GM12878 (cell line): Measurements from ENCODE around the gene C1QTNF1.

ENCODE experiments used
- CBFB ChIP-seq: IDR thresholded peaks from 2 replicates; pipeline ENCODE4 v1.6.1; 2016; ENCODE audit warnings: antibody characterized with exemption, low read depth
- CHD1 ChIP-seq: IDR thresholded peaks from 2 replicates; pipeline ENCODE4 v1.6.1; 2012; ENCODE audit warnings: low read depth, low read length, improper control_type of control experiment
- EZH2 ChIP-seq: IDR thresholded peaks from 2 replicates; pipeline ENCODE4 v1.6.1; 2012; ENCODE audit warnings: low read depth, mild to moderate bottlenecking, control low read depth, inconsistent platforms, low read length, borderline replicate concordance; ENCODE audit not compliant: control insufficient read depth
- FOXM1 ChIP-seq: IDR thresholded peaks from 2 replicates; pipeline ENCODE4 v1.6.1; 2012; ENCODE audit warnings: low read depth, mild to moderate bottlenecking, inconsistent platforms, low read length, moderate library complexity
- ZBED1 ChIP-seq: IDR thresholded peaks from 2 replicates; pipeline ENCODE4 v1.6.1; 2016; ENCODE audit warnings: borderline replicate concordance
- ZZZ3 ChIP-seq: IDR thresholded peaks from 2 replicates; pipeline ENCODE4 v1.6.1; 2011; ENCODE audit warnings: low read depth; ENCODE audit not compliant: control insufficient read depth, insufficient read length
- TF ChIP-seq, protein P1 (sequence below): fragments of 450-650 bp; IDR thresholded peaks from 2 replicates; pipeline ENCODE4 v1.6.1; 2016; ENCODE audit warnings: mild to moderate bottlenecking, moderate library complexity, borderline replicate concordance
- TF ChIP-seq, protein P2 (sequence below), 3 experiments: IDR thresholded peaks in 2 of 3; conservative IDR thresholded peaks in 1 of 3; 2 replicates each; pipeline ENCODE4 v1.5.1; 2011; ENCODE audit warnings: low read depth in 3 of 3, low read length in 3 of 3, mild to moderate bottlenecking in 3 of 3, control low read depth in 2 of 3, moderate library complexity in 2 of 3, inconsistent platforms in 1 of 3, mixed read lengths in 1 of 3; ENCODE audit not compliant: control insufficient read depth in 2 of 3, insufficient read depth in 1 of 3; ENCODE audit errors: extremely low read depth in 1 of 3

DNA sequence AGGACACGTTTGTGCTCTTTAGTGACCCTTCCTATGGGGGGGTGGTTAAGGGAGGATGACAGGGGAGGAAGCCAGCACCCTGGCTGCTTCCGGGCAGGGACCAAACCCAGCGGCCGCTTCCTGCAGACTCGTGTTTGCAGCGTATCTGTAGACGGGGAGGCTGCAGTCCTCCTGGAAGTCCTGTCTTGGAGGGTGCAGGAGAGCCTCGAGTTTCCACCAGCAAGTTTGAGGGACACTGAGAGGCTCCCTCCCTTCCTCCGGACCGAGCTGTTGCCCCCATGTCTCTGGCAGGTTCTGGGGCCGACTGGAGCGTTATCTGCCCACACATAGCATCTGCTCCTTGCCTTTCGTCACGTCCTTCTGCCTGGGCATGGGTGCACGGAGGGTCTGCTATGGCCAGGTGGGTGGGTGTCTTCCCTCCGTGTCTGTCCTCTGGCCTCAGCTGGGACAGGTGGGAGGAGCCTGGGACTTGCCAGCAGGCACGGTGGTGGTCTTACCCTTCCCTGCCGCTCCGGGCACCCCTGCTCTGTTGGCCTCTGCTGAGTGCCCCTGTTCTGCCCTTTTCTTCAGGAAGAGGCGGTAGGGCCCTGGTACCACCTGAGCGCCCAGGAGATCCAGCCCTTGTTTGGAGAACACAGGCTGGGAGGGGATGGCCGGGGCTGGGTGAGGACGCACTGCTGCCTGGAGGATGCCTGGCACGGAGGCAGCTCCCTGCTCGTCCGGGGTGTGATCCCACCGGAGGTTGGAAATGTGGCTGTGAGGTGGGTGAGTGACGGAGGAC lies 59.4 kb downstream of the C1QTNF1 start:
- TF ChIP-seq FOXM1: no peak
- TF ChIP-seq, protein P1, sequence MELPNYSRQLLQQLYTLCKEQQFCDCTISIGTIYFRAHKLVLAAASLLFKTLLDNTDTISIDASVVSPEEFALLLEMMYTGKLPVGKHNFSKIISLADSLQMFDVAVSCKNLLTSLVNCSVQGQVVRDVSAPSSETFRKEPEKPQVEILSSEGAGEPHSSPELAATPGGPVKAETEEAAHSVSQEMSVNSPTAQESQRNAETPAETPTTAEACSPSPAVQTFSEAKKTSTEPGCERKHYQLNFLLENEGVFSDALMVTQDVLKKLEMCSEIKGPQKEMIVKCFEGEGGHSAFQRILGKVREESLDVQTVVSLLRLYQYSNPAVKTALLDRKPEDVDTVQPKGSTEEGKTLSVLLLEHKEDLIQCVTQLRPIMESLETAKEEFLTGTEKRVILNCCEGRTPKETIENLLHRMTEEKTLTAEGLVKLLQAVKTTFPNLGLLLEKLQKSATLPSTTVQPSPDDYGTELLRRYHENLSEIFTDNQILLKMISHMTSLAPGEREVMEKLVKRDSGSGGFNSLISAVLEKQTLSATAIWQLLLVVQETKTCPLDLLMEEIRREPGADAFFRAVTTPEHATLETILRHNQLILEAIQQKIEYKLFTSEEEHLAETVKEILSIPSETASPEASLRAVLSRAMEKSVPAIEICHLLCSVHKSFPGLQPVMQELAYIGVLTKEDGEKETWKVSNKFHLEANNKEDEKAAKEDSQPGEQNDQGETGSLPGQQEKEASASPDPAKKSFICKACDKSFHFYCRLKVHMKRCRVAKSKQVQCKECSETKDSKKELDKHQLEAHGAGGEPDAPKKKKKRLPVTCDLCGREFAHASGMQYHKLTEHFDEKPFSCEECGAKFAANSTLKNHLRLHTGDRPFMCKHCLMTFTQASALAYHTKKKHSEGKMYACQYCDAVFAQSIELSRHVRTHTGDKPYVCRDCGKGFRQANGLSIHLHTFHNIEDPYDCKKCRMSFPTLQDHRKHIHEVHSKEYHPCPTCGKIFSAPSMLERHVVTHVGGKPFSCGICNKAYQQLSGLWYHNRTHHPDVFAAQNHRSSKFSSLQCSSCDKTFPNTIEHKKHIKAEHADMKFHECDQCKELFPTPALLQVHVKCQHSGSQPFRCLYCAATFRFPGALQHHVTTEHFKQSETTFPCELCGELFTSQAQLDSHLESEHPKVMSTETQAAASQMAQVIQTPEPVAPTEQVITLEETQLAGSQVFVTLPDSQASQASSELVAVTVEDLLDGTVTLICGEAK: no peak
- TF ChIP-seq, protein P2, sequence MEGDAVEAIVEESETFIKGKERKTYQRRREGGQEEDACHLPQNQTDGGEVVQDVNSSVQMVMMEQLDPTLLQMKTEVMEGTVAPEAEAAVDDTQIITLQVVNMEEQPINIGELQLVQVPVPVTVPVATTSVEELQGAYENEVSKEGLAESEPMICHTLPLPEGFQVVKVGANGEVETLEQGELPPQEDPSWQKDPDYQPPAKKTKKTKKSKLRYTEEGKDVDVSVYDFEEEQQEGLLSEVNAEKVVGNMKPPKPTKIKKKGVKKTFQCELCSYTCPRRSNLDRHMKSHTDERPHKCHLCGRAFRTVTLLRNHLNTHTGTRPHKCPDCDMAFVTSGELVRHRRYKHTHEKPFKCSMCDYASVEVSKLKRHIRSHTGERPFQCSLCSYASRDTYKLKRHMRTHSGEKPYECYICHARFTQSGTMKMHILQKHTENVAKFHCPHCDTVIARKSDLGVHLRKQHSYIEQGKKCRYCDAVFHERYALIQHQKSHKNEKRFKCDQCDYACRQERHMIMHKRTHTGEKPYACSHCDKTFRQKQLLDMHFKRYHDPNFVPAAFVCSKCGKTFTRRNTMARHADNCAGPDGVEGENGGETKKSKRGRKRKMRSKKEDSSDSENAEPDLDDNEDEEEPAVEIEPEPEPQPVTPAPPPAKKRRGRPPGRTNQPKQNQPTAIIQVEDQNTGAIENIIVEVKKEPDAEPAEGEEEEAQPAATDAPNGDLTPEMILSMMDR (IDR thresholded peaks at IDR 0.05 in 2 of 3, conservative IDR thresholded peaks at IDR 0.05 in 1 of 3; ENCODE audit: control insufficient read depth in 2 of 3, extremely low read depth in 1 of 3, insufficient read depth in 1 of 3, low read depth in 3 of 3, low read length in 3 of 3): no peak
- no peak for TF ChIP-seq CBFB
- no peak for TF ChIP-seq ZBED1
- no peak for TF ChIP-seq ZZZ3
- TF ChIP-seq CHD1: no peak
- no peak for TF ChIP-seq EZH2
